Mesendoderm (in vitro differentiated cells): ENCODE data around the gene GAS6.

Source experiments
- DNase-seq: peaks from one replicate; pipeline ENCODE4 v3.0.0; 2013
- H2AK5ac ChIP-seq: 2 replicates; pipeline ENCODE4 v1.6.1; 2013; ENCODE audit warnings: low read length, inconsistent platforms
- H2BK120ac ChIP-seq: 2 replicates; pipeline ENCODE4 v1.6.1; 2013; ENCODE audit warnings: low read depth, mild to moderate bottlenecking, low read length, moderate library complexity, mixed read lengths
- H2BK15ac ChIP-seq: replicated peaks from 2 replicates; pipeline ENCODE4 v1.6.1; 2013; ENCODE audit warnings: low read depth, mild to moderate bottlenecking, moderate library complexity
- H2BK5ac ChIP-seq: 2 replicates; pipeline ENCODE4 v1.6.1; 2013; ENCODE audit warnings: low read length, inconsistent platforms
- H3K18ac ChIP-seq: 2 replicates; pipeline ENCODE4 v1.6.1; 2013; ENCODE audit warnings: mild to moderate bottlenecking, low read length, mixed read lengths
- H3K23ac ChIP-seq: one replicate; pipeline ENCODE4 v1.6.1; 2013; ENCODE audit warnings: low read length
- H3K27ac ChIP-seq: 2 replicates; pipeline ENCODE4 v1.5.1; 2013; ENCODE audit warnings: low read depth, mild to moderate bottlenecking, inconsistent platforms, low read length, moderate library complexity
- H3K27me3 ChIP-seq: 2 replicates; pipeline ENCODE4 v1.6.1; 2013; ENCODE audit warnings: low read length, control low read depth, mild to moderate bottlenecking, inconsistent platforms; ENCODE audit not compliant: insufficient read depth, poor library complexity
- H3K36me3 ChIP-seq: 2 replicates; pipeline ENCODE4 v1.6.1; 2013; ENCODE audit warnings: low read length, inconsistent platforms; ENCODE audit not compliant: control insufficient read depth, insufficient read depth
- H3K4ac ChIP-seq: one replicate; pipeline ENCODE4 v1.6.1; 2013; ENCODE audit warnings: low read depth, mild to moderate bottlenecking, low read length, moderate library complexity
- H3K4me1 ChIP-seq: 2 replicates; pipeline ENCODE4 v1.6.1; 2013; ENCODE audit warnings: low read depth, low read length, inconsistent platforms; ENCODE audit not compliant: control insufficient read depth
- H3K4me2 ChIP-seq: 2 replicates; pipeline ENCODE4 v1.6.1; 2013; ENCODE audit warnings: low read length
- H3K4me3 ChIP-seq: 2 replicates; pipeline ENCODE4 v1.5.1; 2013; ENCODE audit warnings: mild to moderate bottlenecking, low read length
- H3K56ac ChIP-seq: one replicate; pipeline ENCODE4 v1.6.1; 2013; ENCODE audit warnings: low read length
- H3K79me1 ChIP-seq: 2 replicates; pipeline ENCODE4 v1.6.1; 2013; ENCODE audit warnings: low read length, inconsistent platforms
- H3K79me2 ChIP-seq: 2 replicates; pipeline ENCODE4 v1.6.1; 2013; ENCODE audit warnings: mild to moderate bottlenecking, low read length; ENCODE audit not compliant: control insufficient read depth, insufficient read depth
- H3K9ac ChIP-seq: 2 replicates; pipeline ENCODE4 v1.6.1; 2013; ENCODE audit warnings: low read length, inconsistent platforms
- H4K5ac ChIP-seq: one replicate; pipeline ENCODE4 v1.6.1; 2013; ENCODE audit warnings: low read length
- H4K8ac ChIP-seq: one replicate; pipeline ENCODE4 v1.6.1; 2013; ENCODE audit warnings: low read depth, mild to moderate bottlenecking, control low read depth, low read length, moderate library complexity
- WGBS: extraction: QIAGEN DNeasy Blood & Tissue Kit; methylation state at CpG from one replicate; pipeline ENCODE4 v1.1.7; 2013; ENCODE audit warnings: low lambda C conversion rate, missing lambda C conversion rate; ENCODE audit not compliant: insufficient coverage; ENCODE audit errors: extremely low coverage; 5-methylcytosine and 5-hydroxymethylcytosine counted together

GAS6 gene

DNA sequence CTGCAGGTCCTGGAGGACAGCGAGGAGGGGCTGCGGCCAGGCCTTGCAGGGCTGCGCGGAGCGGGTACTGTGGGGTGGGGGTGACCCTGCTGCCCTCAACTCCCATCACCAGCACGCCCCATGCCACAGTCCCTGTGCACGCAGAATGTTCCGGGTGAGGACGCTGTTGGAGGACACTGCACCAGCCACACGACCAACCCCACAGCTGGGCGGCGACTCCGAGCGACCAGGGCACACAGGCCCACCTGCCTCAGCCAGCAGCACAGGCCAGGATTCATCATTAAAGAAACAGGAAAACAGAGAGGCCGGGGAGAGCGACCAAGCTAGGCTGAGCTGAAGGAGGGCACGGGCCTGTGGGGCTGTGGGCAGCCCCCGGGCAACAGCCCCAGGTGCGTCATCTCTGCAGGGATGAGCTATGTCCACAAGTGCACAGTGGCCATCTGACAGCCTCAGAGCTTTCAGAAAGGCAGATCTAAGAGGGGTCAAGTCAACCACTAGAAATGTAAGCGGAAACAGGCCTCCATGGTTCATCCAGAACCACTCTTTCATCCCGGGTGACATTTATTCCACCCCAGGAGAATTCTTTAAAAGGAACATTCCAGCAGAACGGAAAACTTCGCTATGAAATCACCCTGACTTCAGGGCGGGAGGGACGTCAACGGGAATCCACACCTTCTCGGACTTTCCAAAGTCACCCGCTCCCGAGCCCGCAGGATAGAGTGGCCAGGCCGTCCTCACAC lies 1.5 kb downstream of the GAS6 start:
- Histone ChIP-seq H3K79me1 (peaks cover 3% of the 10 kb centered on the region), H2AK5ac (no peak overlapping the region), H2BK15ac (no peak overlapping the region), H3K9ac (peak overlapping the region; percentile 76), H2BK5ac (no peak overlapping the region), H4K8ac (no peak overlapping the region), H3K4me3 (no peak overlapping the region), H3K4me1 (peaks cover 16% of the 10 kb centered on the region), H3K56ac (peak overlapping the region; percentile 85), H3K27ac (peak overlapping the region; percentile 20), H3K23ac (no peak overlapping the region), H3K36me3 (no peaks in the 10 kb centered on the region), H3K4me2 (no peak overlapping the region), H4K5ac (no peak overlapping the region), H2BK120ac (no peak overlapping the region), H3K18ac (peak overlapping the region; percentile 15), H3K27me3 (peaks cover 8% of the 10 kb centered on the region), H3K79me2 (no peaks in the 10 kb centered on the region), H3K4ac (no peak overlapping the region)
- no CpG with 5 or more reads among the region's 31 CpGs for WGBS
- DNase-seq: no peak

DNA sequence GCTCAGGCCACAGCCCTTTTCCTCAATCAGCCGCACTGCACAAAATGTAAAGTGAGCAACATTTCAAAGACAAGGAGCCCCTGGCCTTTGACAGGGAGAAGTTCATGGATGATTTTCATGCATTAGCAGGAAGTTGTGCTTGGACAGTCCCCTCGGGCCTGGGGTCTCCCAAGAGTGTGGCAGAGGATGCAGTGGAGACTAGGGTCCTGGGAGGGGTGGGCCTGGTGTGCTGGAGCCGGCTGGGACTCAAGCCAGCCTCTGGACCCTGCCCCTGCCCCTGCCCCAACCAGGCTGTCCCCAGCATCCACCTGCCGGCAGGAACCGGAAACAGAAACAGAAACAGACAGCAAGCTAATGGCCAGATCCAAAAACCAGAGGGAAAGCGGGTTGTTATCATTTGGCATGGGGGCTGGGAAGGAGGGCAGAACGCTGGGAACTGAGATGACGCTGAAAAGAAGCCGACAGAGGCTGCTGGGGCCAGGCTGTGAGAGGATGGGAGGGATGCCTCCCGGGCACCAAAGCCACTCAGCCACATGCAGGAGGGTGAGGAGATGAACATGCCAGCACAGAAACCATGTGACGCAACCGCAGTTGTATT lies 2.3 kb downstream of the GAS6 start:
- Histone ChIP-seq H3K23ac (no peak overlapping the region), H3K4me1 (peaks cover 16% of the 10 kb centered on the region), H2BK120ac (no peak overlapping the region), H3K18ac (no peak overlapping the region), H3K27ac (no peak overlapping the region), H4K8ac (no peak overlapping the region), H4K5ac (no peak overlapping the region), H3K4me2 (no peak overlapping the region), H3K27me3 (peaks cover 8% of the 10 kb centered on the region), H3K79me2 (no peaks in the 10 kb centered on the region), H2BK5ac (no peak overlapping the region), H2AK5ac (no peak overlapping the region), H3K9ac (no peak overlapping the region), H3K4me3 (no peak overlapping the region), H3K56ac (peak overlapping the region; percentile 25), H3K36me3 (no peaks in the 10 kb centered on the region), H2BK15ac (no peak overlapping the region), H3K4ac (no peak overlapping the region), H3K79me1 (peaks cover 3% of the 10 kb centered on the region)
- peak; percentile 38 for DNase-seq
- WGBS: no CpG with 5 or more reads among the region's 12 CpGs

DNA sequence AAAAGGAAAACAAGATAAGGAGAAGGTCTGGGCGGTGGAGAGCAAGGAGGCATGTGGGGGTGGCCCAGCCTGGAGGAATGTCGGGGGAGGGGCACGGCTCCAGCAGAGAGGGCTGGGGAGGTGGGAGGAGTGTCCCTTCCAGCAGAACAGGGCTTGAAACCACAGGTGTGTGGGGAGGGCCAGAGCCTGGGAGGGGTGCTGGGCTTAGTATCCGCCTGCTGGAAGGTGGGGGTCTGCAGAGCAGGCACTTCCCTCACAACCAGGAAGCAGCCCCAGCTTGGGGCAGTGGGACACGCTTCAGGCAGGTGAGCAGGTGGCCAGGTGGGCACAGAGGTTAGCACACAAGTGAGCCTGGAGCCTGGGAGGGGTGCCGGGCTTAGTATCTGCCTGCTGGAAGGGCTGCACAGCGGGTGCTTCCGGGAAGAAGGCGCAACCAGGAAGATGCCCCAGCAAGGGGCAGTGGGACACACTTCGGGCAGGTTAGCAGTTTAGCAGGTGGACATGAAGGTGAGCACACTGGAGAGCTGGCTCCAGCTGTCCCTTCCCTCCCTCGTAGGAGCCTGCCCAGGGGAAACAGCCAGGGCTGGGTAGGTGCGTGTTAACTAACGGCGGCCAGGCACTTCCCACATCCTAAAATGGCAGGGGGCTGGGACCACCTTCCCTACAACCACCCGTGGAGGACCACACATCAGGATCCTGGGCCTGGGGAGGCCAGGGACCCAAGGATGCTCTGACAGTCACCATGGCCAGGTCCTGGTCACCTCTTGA lies 3.0 kb downstream of the GAS6 start:
- no peak overlapping the region for H2AK5ac ChIP-seq
- H2BK5ac ChIP-seq: no peak overlapping the region
- H4K8ac ChIP-seq: no peak overlapping the region
- H3K9ac ChIP-seq: no peak overlapping the region
- H3K36me3 ChIP-seq: no peaks in the 10 kb centered on the region
- no peak overlapping the region for H3K4me2 ChIP-seq
- H3K79me1 ChIP-seq: peaks cover 3% of the 10 kb centered on the region
- H2BK120ac ChIP-seq: no peak overlapping the region
- H3K18ac ChIP-seq: peak overlapping the region; percentile 9
- DNase-seq: peak; percentile 92
- H3K27ac ChIP-seq: peak overlapping the region; percentile 90
- H3K4me3 ChIP-seq: no peak overlapping the region
- peaks cover 16% of the 10 kb centered on the region for H3K4me1 ChIP-seq
- no peak overlapping the region for H2BK15ac ChIP-seq
- no CpG with 5 or more reads among the region's 15 CpGs for WGBS
- H3K4ac ChIP-seq: no peak overlapping the region
- no peak overlapping the region for H3K23ac ChIP-seq
- no peak overlapping the region for H3K56ac ChIP-seq
- H3K79me2 ChIP-seq: no peaks in the 10 kb centered on the region
- H3K27me3 ChIP-seq: peaks cover 8% of the 10 kb centered on the region
- H4K5ac ChIP-seq: no peak overlapping the region

DNA sequence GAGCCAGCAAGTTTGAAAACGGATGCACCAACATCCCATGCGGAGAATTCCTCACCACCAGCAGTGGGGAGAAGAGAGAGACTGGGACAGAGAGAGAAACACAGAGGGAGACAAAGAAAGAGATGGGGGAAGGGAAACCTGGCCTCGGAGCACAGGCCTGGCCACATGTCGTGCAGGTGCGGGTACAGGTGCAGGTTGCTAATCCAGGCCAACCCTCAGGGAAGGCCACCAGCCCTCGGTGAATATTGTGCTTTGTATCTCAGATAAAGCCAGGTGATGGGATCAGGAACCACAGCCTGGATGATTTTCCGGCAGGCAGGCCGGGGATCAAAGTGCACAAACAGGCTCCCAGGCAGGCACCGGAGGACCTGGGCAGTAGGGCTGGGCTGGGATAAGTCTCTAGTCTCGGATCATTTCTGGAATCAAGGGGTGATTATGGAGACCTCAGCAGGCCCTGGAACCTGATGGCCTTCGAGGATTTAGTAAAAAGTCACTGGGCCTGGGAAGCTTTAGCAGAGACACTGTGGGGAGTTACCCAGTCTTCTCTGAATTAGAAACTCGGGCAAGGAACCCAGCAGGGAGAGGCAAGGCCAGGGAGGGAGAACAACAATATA lies 3.7 kb downstream of the GAS6 start:
- Histone ChIP-seq H3K23ac (no peak overlapping the region), H4K8ac (no peak overlapping the region), H2BK120ac (no peak overlapping the region), H3K79me1 (peaks cover 3% of the 10 kb centered on the region), H2AK5ac (peak overlapping the region; percentile 32), H4K5ac (no peak overlapping the region), H3K56ac (peak overlapping the region; percentile 74), H3K4me3 (no peak overlapping the region), H3K27ac (peak overlapping the region; percentile 90), H3K27me3 (peaks cover 6% of the 10 kb centered on the region), H3K79me2 (no peaks in the 10 kb centered on the region), H3K4ac (peak overlapping the region; percentile 74), H3K4me2 (no peak overlapping the region), H3K36me3 (no peaks in the 10 kb centered on the region), H3K18ac (no peak overlapping the region), H2BK5ac (peak overlapping the region; percentile 69), H3K9ac (peak overlapping the region; percentile 45), H3K4me1 (peaks cover 16% of the 10 kb centered on the region), H2BK15ac (no peak overlapping the region)
- no CpG with 5 or more reads among the region's 12 CpGs for WGBS
- DNase-seq: peak; percentile 40

DNA sequence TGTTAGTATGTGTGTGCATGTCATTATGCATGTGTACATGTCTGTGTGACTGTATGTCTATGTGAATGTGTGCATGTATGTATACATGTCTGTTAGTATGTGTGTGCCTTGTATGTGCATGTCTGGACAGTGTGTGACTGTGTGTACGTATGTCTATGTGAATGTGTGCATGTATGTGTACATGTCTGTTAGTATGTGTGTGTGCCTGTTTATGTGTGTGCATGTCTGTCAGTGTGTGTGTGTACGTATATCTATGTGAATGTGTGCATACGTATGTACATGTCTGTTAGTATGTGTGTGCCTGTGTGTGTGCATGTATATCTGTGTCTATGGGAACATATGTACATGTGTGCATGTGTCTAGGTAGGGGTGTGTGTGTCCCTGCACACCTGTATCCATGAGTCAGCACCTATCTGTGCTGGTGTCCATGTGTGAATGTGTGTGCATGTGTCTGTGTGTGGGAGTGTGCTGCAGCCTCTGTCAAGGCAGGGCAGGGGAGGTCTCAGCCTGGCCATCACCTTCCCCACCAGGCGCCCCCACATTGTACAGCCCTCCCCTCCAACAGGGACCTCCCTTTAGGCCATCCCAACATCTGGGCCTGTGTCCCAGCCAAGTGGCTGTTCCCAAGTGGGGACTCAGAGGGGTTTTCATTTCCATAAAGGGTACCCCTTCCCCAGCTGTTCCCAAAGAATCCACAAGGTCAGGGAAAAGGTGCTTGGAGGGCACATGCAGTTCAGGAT lies 4.4 kb downstream of the GAS6 start:
- H3K27me3 ChIP-seq: peaks cover 4% of the 10 kb centered on the region
- WGBS: no CpG with 5 or more reads among the region's 4 CpGs
- H4K5ac ChIP-seq: no peak overlapping the region
- no peak overlapping the region for H2BK120ac ChIP-seq
- H3K56ac ChIP-seq: peak overlapping the region; percentile 74
- H3K4me3 ChIP-seq: no peak overlapping the region
- H3K27ac ChIP-seq: peak overlapping the region; percentile 90
- no peak overlapping the region for H2AK5ac ChIP-seq
- no peaks in the 10 kb centered on the region for H3K79me2 ChIP-seq
- H3K4me1 ChIP-seq: peaks cover 16% of the 10 kb centered on the region
- no peak overlapping the region for H4K8ac ChIP-seq
- no peak overlapping the region for H3K9ac ChIP-seq
- no peak overlapping the region for H3K23ac ChIP-seq
- H2BK15ac ChIP-seq: no peak overlapping the region
- H3K4me2 ChIP-seq: no peak overlapping the region
- H3K18ac ChIP-seq: no peak overlapping the region
- peaks cover 3% of the 10 kb centered on the region for H3K79me1 ChIP-seq
- DNase-seq: no peak
- H3K4ac ChIP-seq: peak overlapping the region; percentile 74
- H2BK5ac ChIP-seq: no peak overlapping the region
- no peaks in the 10 kb centered on the region for H3K36me3 ChIP-seq
